Measurements from ENCODE around the gene ATP9B.

ATP9B gene

GRCh38 chr18:79380816-79381806 lies 311.9 kb downstream of the ATP9B start:
- DNase-seq (ENCODE audit: low read depth, low spot score): peak; percentile 44

- no peak for DNase-seq (ENCODE audit: low read depth, low spot score)
Measured at GRCh38 chr18:79381811-79382311, 312.7 kb downstream of the ATP9B start.

GRCh38 chr18:79382681-79383387 lies 313.6 kb downstream of the ATP9B start:
- DNase-seq (ENCODE audit: low read depth, low spot score): no peak

DNA sequence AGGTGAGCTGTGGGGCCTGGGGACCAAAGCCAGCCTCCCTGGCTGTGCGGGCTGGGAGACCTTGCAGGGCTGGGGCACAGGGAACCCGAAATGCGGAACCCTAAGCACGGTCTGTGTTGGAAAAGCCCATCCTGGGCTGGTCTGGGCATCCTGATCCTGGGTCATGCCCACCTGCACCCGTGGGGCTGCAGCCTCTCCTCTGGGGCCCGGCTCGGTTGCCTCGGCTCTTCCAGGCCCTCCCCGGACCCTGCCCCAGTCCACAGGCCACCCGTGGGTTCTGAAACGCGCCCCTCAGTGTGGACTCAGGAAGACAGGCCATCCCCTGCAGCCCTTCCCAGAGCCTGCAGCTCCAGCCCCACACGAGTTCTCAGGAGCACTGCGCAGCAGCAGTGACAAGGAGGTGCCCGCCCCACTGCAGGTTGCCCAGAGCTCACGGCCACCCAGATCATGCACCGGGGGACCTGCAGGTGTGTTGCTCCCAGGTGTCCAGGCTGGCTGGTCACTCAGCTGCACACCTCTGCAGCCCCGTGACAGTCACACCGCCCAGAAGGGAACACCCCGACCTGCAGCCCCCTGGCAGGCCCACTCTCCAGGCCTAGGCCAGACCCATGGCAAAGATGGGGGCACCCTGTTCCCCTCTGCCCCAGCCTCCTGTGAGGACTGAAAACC lies 314.3 kb downstream of the ATP9B start:
- DNase-seq (ENCODE audit: low read depth, low spot score): no peak

- DNase-seq (ENCODE audit: low read depth, low spot score): no peak
Measured at GRCh38 chr18:79384151-79384807, 315.1 kb downstream of the ATP9B start.

DNA sequence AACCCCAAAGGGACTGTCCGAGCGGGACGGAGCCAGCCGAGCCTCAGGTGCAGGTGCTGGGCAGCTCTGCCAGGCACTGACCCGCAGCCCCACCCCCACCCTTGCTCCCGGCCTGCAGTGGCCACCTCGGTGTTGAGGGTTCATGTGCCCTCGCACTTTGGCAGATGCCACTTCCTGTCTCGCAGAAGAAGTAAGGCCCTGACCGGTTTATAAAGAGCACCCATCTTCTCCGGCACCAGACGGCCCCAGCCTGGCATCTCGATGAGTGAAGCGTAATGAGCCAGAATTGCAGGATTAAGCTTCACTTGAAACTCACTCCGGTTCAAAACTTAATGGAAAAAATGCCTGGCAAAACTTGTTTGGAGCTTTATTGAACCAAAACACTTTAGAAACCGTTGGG lies 315.6 kb downstream of the ATP9B start:
- no peak for DNase-seq (ENCODE audit: low read depth, low spot score)

DNA sequence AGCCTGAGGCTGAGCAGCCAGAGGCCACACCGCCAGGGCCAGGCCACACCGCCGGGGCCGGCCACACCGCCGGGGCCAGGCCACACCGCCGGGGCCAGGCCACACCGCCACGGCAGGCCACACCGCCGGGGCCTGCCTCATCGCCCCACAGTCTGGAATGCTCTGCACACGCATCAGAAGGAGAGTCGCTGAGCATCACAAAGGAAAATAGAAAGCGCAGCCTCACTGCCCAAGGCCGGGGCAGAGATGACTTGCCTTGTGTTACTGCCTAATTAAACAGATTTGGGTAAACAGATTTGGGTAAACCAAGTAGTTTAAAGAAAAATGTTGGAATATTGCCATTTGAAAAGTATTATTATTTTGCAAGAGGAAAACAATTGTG lies 316.1 kb downstream of the ATP9B start:
- DNase-seq (ENCODE audit: low read depth, low spot score): no peak

DNA sequence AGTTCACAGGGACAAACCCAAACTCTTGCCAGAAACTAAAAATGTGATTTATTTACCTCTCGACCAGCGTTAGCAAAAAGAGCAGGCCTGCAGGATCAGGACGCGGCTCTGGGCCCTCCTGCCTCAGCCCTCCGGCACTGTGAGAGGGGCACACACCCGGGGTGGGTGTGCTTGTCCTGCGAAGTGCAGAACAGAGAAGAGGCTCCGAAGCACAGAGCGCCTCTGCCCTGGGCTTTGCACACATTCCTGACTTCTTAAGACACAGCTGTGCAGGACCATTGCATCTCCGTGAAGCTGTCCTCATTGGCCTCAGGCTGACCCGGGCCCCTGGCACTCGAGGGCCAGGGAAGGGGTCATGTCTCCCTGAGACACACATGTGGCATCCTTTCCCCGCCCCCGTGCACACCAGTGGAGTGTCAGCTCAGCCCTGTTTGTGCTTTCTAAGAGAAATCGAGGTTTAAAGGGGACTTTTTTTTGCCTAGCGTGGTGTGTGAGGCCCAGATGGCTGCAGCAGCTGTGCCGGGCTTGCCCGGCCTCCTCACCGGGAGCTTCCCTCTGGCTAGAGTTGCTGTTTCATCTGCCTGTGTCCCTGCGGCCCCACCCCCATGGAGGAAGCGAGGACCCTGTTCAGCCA lies 316.6 kb downstream of the ATP9B start:
- no peak for DNase-seq (ENCODE audit: low read depth, low spot score)

DNA sequence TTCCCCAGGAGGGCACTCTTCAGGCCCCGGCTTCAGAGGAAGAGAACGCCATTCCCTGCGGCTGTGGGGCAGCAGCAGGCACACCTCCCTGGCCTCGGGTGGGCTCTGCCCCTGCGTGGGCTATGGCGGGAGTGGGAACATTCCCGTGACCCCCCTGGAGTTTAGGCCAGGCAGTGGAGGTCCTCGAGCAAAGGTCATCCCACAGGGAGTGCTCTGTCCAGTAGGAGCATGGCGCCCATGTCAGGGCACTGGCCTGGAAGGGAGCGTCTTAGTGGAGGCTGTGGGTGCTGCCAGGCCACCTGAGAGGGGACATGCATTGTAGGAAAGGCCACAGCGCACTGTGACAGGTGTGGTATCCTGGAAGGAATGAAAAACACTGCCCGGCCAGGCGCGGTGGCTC lies 317.4 kb downstream of the ATP9B start:
- DNase-seq (ENCODE audit: low read depth, low spot score): no peak

DNA sequence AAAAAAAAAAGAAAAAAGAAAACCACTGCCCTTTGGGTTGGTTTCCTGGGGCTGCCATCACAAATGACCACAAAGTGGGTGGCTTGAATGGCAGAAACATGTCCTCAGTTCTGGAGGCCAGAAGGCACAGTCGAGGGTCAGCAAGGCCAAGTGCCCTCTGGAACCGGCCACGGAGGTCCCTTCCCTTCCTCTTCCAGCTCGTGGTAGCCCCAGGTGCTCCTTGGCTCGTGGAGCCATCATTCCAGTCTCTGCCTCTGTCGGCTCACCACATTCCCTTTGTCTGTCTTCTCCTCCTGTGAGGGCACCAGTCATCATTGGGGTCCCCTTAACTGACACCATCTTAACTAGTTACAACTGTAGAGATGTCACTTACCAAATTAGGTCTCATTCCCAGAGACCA lies 318.0 kb downstream of the ATP9B start:
- no peak for DNase-seq (ENCODE audit: low read depth, low spot score)

DNA sequence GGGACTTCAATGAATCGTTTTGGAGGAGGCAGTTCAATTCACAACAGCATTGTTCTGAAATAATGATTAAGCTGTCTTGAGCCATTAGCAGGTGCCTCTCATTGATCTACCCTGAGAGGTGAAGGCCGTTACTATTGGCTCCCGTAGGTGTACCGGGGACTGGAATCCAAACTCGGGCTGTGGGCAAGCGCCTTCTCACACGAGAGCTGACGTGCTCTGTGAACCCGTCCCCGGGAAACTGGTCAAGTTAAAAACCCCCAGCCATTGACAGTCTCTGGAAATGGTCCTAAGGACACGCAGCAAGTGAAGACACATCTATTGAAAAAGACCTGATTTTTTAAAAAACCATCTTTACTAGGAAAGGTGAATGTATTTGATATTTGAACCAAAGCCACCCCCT lies 318.4 kb downstream of the ATP9B start:
- DNase-seq (ENCODE audit: low read depth, low spot score): no peak

DNA sequence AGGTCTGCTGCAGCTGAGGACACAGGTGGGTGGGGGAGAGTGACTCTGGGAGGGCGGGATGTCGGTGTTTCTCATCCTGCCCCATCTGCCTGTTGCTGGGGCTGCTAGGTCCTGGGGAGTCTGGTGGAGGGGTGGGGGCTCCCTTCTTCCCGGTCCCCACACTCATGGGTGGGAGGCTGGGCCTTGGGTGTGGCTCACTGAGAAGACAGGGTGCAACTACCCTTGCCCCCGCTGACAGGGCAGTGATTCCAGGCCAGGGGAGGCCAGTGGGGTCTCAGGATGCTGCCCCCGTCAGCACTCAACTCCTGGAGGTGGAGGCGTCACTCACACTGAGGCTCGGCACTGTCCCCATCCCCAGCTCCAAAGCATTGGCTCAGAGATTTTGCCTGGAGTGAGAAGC lies 318.8 kb downstream of the ATP9B start:
- DNase-seq (ENCODE audit: low read depth, low spot score): no peak

DNA sequence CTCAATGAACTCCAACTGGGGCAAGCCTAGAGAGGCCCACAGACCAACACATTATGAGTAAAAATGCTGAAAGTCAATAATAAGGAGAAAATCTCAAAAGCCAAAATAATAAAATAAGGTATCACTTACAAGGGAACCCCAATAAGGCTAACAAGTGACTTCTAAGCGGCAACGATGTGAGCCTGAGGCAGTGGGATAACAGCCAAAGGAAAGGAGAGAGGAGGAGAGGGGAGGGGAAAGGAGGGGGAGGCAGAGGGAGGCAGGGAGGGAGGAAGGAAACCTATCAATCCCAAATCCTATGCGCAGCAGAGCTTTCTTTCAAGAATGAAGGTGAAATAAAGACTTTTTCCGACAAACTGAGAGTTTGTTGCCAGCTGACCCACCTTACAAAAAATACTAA lies 320.5 kb downstream of the ATP9B start:
- no peak for DNase-seq (ENCODE audit: low read depth, low spot score)

GRCh38 chr18:79392226-79392625 lies 323.0 kb downstream of the ATP9B start:
- no peak for DNase-seq (ENCODE audit: low read depth, low spot score)

DNA sequence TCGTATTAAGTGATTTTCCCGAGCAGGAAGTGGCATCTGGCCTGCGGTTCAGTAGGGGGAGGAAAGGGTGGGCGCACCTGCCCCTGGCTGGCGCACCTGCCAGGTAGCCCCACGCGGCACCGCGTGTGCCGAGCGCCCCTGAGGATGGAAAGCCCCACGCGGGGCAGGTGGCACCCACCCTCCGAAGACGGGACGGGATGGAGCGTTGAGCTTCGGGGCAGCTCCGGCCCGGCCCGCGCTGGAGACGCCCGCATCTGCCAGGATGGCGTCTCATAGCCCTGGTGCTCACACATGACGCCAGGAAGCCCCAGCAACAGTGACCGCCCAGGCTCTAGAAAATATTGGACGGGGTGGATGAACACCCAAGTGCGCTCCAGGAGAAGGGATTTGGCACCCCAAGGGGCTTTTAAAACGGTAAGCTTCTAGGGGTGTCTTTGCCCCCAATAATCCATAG lies 324.0 kb downstream of the ATP9B start:
- no peak for DNase-seq (ENCODE audit: low read depth, low spot score)

- no peak for DNase-seq (ENCODE audit: low read depth, low spot score)
Measured at GRCh38 chr18:79393635-79394533, 324.7 kb downstream of the ATP9B start.

DNA sequence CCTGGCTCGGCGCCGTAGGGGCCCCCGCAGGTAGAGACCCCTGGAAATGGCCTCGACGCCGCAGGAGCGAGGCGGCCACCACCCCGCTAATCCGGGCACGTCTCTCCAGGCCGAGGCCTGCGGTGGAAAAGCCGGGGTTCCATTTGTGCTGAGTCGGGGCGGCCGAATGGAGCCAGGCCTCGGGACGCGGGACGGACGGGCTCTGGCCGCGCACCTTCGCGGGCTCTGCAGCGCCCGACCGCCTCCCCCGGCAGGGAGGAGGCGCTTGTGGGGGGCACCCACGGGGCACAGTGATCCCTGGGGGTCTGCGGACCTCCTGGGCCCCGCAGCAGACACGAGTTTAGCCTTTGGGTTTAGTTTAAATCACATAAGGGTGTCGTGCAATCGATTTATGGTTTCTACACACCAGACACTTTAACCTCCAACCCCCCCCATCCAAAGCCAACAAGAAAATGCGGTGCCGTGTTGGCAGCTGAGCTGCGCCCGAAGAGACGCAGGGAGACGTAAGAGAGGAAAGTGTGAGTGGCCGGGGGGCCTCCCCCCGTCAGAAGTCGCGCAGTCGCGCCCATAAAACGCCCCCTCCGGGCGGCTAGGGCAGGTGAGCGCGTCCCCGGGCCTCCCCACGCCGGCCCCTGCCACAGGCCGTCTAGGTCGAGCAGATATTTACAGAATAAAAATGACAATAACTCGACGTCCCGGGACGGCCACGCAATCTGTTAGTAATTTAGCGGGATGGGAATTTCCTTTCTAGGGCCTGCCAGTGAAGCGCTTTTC lies 325.5 kb downstream of the ATP9B start:
- peak; percentile 33 for DNase-seq (ENCODE audit: low read depth, low spot score)

DNA sequence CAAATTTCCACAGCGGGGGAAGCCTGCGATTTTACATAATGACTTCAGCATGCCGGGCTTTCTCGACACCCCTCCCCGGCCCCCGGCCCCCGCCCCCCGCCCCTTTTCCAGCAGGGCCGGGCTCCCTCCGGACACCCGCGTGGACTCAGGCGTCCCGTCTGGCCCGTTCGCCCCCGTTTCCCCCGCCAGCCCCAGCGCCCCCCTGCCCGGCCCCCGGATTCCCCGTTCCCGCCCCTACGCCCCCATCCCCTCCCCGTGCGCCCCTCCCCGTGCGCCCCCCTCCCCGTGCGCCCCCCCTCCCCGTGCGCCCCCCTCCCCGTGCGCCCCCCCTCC lies 326.1 kb downstream of the ATP9B start:
- no peak for DNase-seq (ENCODE audit: low read depth, low spot score)

- DNase-seq (ENCODE audit: low read depth, low spot score): peak; percentile 39
Measured at GRCh38 chr18:79395761-79396404, 326.7 kb downstream of the ATP9B start, which contains the start of gene NFATC1. NFATC1 (plus strand) TSS chr18:79395930; CDS start chr18:79396225, 295 bp downstream.
